ENCODE results near the gene MYADML2. TPM values are rescaled to one million over a fixed set of nuclear protein-coding genes. Genes with fewer than 3 reads are reported as not detected.

The MYADML2 gene
- total and polyA plus RNA-seq, 2 experiments from 2014 or later: 0.70 to 1.7 TPM

- TF ChIP-seq REST (IDR thresholded peaks at IDR 0.05; ENCODE audit: unreplicated experiment) (no peak), EZH2 (IDR thresholded peaks at IDR 0.05; ENCODE audit: low read depth, unreplicated experiment) (no peak), JUNB (IDR thresholded peaks at IDR 0.05; ENCODE audit: unreplicated experiment) (no peak)
Measured at GRCh38 chr17:81895400-81895799, 51.6 kb downstream of the MYADML2 start (continued).

GRCh38 chr17:81891303-81891552 is 55.8 kb downstream of the MYADML2 start:
- Histone ChIP-seq H4K20me1 (replicated peaks; ENCODE audit: insufficient read depth) (peaks cover 15% of the 10 kb centered on the region; the same call in 1 of the 2 replicates), H3K4me2 (peak overlapping the region; percentile 96), H2AFZ (no peak overlapping the region), H3K79me2 (replicated peaks; ENCODE audit: insufficient read depth) (peaks cover 58% of the 10 kb centered on the region), H3K27me3 (ENCODE audit: insufficient read depth) (no peaks in the 10 kb centered on the region), H3K9me2 (ENCODE audit: insufficient read depth) (no peaks in the 10 kb centered on the region), H3K27ac (ENCODE audit: low read depth) (no peak overlapping the region), H3K4me1 (ENCODE audit: insufficient read depth) (peaks cover 8% of the 10 kb centered on the region; the same call in 1 of the 2 replicates), H3K36me3 (ENCODE audit: insufficient read depth) (peaks cover 44% of the 10 kb centered on the region), H3K4me3 (peak overlapping the region; percentile 95), H3F3A (replicated peaks; ENCODE audit: low read depth) (peaks cover 24% of the 10 kb centered on the region)
- peak overlapping the region; percentile 91 for H3K4me3 Mint-ChIP-seq
- H3K36me3 Mint-ChIP-seq (ENCODE audit: low read depth): peaks cover 64% of the 10 kb centered on the region
- no peak for DNase-seq (ENCODE audit: low spot score)
- peaks cover 4% of the 10 kb centered on the region; the same call in 1 of the 3 replicates for H3K4me1 Mint-ChIP-seq
- no peak for ATAC-seq
- H3K9me3 Mint-ChIP-seq: no peaks in the 10 kb centered on the region
- peaks cover 33% of the 10 kb centered on the region for H3K27me3 Mint-ChIP-seq (ENCODE audit: insufficient read depth, low read depth, poor library complexity)
- H3K27ac Mint-ChIP-seq: peak overlapping the region; percentile 99
- TF ChIP-seq EZH2 (IDR thresholded peaks at IDR 0.05; ENCODE audit: low read depth, unreplicated experiment): no peak
- TF ChIP-seq CTCF (conservative IDR thresholded peaks at IDR 0.05; ENCODE audit: low read depth in 2 of 2): no peak
- TF ChIP-seq REST (IDR thresholded peaks at IDR 0.05; ENCODE audit: unreplicated experiment): no peak
- no peak for TF ChIP-seq NANOG (IDR thresholded peaks at IDR 0.05; ENCODE audit: borderline replicate concordance)
- TF ChIP-seq JUNB (IDR thresholded peaks at IDR 0.05; ENCODE audit: unreplicated experiment): no peak
- TF ChIP-seq ZNF114 (CRISPR knock-in tag; IDR thresholded peaks at IDR 0.05): no peak
- no peak for TF ChIP-seq STAT1 (IDR thresholded peaks at IDR 0.05; ENCODE audit: unreplicated experiment)
- no peak for TF ChIP-seq ZNF331 (CRISPR knock-in tag; IDR thresholded peaks at IDR 0.05; ENCODE audit: low read depth)
- no peak for TF ChIP-seq ETS1 (IDR thresholded peaks at IDR 0.05)
- no peak for TF ChIP-seq POLR2AphosphoS5 (IDR thresholded peaks at IDR 0.05; ENCODE audit: low read depth)

All from GM23338 (cell line).